GM19467 (cell line): ENCODE results near the gene SPATA2.

ENCODE experiments used
- ATAC-seq: cut with Tn5 transposase; IDR thresholded peaks from one replicate; pipeline ENCODE4 v1.9.1; 2021; ENCODE audit warnings: mild to moderate bottlenecking, moderate library complexity; ENCODE audit not compliant: unreplicated experiment

Gene SPATA2

DNA sequence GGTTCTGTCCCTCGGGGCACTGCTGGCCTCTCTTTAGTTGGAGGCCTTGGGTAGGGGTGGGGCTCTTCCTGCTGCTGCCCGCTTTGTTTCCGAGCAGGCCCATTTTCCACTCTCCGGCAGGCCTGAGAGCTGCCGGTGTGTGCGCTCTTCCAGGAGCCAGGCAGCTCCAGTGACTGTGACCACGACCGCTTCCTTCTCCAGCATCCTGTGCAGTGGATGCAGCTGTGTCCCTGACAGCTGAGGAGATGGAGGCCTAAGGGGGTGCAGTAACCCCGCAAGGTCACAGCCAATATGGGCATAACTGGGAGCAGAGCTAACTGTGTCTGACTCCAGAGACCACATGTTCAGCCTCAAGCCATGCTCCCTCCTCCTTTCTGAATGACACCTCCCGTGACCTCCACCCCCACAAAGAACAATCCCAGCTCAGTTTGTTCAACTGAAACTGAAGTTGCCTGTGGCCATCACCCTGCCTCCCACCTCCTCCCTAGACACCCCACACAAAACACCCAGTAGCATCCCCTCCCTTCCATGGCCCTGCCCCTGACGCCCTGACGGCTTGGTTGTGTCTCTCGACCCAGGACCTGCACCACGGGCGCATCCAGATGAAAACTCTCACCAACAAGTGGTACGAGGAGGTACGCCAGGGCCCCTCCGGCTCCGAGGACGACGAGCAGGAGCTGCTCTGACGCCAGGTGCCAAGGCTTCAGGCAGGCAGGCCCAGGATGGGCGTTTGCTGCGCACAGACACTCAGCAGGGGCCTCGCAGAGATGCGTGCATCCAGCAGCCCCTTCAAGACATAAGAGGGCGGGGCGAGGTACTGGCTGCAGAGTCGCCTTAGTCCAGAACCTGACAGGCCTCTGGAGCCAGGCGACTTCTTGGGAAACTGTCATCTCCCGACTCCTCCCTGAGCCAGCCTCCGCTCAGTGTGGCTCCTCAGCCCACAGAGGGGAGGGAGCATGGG lies 27.8 kb downstream of the SPATA2 start:
- ATAC-seq, result no peak

DNA sequence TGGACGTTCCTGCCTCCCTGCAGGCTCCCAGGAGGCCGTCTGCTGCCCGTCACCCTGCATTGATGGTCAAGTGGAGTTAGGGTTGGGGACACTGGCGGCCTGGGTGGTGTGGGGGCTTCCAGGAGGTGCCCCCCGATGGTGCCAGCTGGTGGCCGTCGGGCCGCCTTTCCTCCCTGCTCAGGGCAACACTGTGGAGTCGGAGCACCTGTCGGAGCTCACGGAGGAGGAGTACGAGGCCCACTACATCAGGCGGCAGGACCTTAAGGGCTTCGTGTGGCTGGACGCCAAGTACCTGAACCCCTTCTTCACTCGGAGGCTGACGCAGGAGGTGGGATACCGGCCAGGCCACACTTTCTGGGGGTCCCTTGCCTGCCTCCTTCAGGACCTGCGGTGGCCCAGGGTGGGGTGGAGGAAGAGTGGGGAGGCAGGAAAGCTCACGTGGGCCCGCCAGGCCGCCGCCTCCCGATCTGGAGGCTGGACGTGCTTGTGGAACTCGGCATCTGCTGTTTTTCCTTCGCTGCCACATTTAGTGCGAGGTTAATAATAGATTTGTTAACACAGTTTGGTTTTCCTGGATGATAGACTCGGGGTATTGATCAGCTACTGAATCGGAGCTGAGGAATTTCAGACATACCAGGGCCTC lies 28.6 kb downstream of the SPATA2 start:
- no peak for ATAC-seq

DNA sequence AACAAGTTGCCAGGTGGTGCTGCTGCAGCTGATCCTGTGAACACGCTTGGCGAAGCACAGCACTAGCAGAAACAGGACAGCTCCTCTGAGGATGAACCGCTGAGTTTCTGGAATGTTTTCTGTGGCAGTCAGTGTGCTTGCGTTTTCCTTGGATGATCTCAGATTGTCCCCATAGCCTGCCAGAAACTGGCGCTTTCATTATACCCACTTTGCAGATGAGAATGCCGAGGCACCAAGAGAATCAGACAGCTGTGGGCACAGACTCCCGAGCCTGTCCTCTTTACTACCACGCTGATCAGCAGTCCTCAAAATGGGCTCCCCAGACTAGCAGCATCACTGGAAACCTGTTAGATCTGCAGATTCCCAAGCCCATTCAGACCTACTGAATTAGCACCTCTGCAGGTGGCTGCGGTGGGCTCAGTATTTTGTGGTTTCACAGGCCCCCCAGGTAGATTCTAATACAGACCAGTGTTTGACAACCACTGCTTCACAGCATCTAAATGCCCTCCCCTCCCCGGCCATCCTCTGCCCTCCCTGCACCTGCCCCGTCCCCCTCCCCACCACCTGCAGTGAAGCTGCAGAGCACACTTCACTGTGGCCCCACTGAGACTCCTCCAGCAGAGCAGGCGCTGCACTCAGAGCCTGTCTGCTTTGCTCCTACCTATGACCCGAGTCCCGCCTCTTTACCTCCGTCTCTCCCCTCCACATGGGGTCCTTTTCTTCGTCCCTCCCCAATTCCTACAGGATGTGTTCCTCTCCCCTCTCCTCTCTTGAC lies 29.6 kb downstream of the SPATA2 start:
- no peak for ATAC-seq

DNA sequence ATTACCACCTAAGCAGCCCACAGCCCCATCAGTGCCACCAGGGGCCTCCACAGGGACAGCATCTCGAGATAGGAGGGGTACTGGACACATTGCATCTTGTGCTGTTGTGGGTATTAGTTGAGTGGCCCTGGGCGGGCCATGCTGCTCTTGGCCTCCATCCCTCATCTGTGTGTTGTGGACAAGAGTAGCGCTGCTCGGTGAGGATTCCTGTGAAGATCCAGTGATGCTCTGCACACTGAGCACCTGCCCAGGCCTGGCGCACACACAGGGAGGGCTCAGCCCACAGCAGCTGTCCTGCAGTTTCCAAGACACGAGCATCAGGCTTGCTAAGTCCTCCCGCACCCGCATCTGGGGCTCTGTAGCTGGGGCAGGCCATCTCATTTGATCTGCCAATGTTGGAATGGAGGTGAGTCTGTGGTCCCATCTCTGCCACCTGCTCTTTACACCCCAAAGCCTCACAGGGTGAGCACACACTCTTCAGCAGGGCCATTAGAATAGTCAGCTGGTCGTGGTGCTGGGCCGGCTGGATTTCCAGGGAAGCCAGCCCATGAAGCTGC lies 32.0 kb downstream of the SPATA2 start:
- ATAC-seq, result no peak

DNA sequence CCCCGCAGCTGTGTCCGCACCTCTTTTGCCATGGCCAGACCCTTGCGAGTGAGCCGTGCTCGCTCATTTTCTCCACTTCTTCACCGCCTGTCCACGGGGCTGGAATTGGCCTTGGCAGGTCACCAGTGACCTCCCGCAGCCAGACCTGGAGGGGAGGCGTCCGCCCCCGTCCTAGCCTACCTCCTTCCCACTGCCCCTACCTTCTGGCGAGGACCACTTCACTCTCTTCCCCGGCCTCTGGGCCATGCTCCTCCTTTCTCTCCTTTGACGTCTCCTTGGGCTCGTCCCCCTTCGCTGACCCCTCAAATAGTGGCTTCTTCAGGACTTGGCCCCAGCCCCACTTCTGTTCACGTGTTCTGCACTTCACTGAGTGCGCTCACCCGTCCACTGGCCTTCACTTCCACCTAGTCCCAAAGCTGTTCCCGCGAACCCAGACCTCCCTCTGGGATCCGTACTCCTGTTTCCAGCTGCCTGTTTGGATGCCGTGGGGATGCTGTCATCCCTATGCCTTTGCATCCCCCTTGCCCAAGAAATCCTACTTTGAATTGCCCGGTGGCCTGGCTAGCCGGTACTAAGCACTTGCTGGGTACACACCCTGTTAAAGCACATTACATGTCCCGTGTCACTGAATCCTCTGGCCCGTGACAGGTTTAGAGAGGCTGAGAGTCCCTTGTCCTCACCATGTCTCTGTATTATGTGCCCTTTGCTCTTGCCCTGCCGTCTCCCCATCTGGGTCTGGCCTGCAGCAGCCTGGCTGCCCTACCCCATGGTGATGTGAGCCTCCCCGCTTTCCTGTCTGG lies 33.0 kb downstream of the SPATA2 start:
- ATAC-seq, result no peak

DNA sequence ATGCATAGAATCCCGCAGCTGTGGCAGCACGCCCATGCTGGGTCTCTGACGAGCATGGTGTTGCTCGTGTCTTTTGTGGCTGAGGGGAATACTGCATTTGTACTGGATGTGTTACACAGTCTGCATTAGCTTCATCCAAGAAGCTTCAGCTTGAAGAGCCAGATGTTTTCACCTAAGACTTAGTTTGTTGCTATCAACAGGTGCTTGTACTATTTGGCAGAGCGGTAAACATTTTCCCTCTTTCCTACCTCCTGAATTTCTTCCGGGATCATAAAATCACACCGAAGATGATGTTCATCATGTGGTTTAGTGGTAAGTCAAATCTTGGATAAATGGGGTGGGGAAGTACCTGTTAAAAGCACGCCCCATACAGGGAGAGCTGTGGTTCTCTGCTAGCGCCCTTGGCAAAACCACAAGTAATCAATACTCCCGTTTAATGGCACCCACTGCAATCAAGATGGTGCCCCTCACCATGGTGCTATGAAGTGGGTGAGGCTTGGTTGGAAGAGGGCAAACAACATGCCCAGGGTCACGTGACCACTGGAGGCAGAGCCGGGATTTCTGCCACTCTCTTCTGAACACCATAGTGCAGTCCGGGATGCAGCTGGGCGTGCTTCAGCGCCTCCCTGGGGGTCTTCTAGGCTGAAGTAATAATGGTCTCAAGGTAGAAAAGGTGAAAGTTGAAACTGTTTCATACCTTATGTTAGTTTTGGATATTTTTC lies 34.4 kb downstream of the SPATA2 start:
- no peak for ATAC-seq

DNA sequence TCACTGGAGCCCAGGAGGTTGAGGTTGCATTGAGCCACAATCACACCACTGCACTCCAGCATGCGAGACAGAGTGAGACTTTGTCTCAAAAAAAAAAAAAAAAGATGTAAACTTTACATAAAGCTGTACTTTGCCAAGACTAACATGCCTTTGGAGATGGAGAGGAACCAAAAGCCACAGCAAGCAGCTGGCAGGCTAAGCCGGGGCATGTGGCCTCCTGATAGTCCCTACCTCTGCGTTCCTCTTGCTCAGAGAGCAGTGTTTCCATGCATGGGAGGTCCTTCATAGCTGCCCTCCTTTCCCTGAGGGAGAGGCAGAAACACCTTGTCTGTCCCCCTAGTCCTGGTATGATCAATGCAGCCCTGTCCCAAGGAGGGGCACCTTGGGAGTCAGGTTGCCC lies 35.2 kb downstream of the SPATA2 start:
- no peak for ATAC-seq

DNA sequence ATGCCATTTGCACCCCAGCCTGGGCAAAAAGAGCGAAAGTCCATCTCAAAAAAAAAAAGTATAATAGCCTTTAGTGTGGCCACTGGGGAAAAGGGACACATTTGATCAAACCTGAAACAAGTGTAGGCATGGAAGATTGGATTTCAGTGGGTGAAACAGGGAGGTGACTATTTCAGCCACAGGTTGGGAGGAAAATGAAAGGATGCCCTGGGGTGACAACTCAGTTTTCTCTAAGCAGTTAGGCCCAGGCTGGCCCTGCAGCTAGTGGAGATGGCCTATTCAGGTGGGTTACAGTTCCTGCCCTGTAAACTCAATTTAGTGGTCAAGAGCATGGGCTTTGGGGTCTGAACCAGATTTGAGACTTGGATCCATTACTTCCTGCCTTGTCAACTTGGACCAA lies 36.4 kb downstream of the SPATA2 start:
- ATAC-seq, result no peak

DNA sequence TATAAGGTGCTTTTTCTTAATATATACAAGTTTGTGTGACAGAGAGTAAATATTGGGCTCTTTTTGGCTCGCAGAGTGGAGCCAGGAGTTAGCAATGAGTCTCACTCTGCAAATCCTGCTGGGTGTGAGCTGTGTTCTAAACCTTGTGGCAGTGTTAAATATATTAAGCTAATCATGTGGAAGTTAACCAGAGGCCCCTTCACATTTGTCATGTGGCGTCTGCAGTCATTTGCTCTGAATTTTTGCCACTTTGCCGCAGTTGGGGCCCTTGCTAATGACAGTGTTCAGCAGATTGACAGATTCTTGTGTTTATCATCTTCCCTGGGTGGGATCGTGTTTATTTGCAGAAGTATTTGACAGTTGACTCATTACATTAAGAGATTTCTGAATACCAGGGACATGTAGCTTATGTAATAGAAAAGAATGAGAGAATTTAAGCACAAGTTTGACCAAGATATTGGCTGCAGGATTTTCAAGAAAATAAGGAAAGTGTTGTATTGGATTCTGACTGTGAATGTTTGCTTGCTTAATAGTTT lies 37.9 kb downstream of the SPATA2 start:
- no peak for ATAC-seq

DNA sequence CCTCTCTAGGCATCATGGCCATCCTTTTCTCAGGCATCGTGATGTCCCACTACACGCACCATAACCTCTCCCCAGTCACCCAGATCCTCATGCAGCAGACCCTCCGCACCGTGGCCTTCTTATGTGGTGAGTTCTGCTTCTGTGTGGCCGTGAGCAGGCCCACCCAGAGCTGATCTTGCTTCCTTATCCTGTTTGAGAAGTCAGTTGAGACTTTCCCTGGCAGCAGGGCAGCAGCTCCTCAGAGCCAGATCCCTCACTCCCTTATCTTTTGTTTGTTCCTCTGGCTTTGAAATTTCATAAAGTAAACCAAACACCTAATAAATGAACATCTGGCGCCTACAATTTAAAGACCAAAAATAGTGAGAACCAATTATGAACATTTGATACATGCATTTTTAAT lies 40.6 kb downstream of the SPATA2 start:
- ATAC-seq, result no peak

DNA sequence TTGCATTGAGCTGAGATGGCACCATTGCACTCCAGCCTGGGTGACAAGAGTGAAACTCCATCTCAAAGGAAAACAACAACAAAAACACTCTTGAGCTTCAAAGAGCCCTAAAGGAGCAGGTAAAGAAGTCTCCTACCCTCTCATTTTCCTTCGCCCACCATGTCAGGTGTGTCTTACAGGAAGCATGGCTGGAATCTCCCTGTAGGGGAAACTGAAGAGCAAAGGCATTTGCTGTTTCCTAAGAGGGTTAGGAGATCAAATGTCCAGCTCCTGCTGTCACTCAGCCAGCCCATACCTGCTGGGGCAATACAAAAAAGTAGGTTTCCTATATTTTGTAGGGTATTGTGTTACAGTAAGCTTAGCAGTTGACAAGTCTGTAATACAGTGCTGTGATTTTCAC lies 43.3 kb downstream of the SPATA2 start:
- no peak for ATAC-seq

DNA sequence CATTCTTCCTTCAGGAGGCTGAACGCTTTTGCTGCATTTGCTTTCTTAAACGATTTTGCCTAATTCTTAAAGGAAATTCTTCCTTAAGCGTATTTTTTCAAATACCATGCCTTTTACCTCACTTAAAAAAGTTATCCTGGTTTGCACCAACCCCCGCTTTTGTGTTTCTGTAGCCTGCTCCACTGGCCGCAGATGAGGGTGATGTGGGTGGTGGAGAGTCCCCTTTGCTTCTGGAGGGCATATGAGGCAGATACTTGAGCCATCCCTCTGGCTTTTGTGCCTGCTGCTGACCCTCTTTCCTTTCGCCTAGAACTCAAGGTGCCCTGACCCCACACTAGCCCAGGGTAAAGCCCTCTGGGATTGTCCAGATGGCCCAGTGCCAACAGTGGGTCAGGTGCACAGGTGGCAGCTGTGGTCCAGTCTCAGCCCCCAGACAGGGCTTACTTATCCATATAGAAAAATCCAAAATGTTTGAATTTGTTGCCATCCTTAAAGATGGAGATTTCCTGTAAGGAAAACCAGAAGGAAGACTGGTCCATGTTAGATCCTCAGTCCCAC lies 43.9 kb downstream of the SPATA2 start:
- no peak for ATAC-seq

DNA sequence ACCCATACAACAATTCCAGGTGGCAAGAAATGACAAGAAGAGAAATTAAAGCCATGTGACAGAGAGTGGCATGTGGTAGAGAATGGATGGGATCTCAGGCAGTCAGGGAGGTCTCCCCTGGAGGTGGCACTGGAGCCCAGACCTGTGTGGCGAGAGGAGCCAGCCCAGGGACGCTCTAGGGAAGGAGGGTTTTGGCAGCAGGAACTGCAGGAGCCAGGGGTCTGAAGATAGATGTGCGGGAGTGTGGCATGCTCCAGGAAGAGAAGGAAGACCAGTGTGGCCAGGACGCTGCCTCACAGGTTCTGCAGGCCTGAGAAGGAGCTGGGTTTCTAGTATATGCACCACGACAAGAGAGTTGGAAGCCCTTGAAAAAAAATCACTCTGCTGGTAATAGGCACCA lies 45.1 kb downstream of the SPATA2 start:
- no peak for ATAC-seq

DNA sequence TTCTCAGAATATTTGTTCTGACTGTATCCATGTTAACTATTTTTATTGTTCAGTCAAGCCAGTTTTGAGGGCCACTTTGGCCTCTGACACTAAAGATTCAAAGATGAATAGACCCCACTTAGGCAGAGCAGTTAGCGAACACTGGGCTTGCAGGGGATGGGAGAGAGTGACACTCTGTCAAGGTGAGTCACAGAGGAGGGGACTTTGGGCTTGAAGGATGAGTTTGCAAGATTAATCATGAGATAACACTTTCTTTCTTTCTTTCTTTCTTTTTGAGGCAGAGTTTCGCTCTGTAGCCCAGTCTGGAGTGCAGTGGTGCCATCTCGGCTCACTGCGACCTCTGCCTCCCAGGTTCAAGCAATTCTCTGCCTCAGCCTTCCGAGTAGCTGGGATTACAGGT lies 46.4 kb downstream of the SPATA2 start:
- no peak for ATAC-seq

DNA sequence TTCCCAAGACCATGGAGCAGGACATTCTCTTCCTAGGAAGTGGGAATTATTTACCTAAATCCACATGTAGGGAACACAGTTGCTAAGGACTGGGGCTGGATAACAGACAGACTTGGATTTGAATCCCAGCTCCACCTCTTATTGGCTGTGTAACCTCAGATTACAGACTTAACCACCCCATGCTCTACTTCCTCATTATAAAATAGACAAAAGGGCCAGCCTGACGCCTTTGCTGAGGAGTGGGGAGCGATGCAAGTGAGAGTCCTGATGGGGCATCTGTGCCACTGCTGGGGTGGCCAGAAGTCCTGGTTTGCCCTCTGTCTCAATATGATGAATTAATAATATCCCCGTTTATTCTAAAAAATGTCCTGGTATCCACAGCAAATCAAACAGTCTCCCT lies 46.8 kb downstream of the SPATA2 start:
- no peak for ATAC-seq

DNA sequence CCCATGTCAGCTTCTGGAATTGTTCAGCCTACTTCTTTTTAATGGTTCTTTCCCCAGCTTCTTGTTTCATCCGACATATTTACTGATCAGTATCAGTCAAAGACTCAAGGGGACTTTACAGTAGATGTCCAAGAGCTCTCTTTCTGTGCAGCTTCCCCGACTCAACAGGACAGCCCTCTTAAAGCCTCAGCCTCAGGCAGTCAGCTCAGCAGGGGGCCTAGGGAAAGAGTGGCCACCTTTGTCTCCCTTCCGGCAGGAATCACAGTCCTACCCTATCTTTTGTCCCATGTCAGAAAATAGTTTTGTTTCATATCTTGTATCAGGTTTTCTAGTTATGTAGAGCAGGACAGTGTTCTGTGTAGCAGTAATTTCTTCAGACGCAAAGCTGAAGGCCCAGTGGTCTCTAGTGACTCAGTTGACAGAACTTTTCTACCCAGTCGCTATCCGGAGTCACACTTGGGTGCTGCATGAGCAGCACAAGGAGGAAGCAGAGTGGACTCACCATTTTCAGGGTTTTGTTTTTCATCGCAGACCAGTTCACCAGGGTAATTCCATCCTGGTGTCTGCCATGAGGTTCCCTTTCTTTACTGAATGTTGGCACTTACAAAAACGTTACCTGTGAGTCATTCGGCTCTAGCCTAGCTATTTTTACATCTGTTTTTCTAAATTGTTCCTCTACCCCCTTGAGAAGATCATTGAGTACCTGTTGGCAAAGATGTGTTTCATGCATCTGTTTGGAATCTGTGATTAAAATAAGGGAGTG lies 47.7 kb downstream of the SPATA2 start:
- no peak for ATAC-seq

DNA sequence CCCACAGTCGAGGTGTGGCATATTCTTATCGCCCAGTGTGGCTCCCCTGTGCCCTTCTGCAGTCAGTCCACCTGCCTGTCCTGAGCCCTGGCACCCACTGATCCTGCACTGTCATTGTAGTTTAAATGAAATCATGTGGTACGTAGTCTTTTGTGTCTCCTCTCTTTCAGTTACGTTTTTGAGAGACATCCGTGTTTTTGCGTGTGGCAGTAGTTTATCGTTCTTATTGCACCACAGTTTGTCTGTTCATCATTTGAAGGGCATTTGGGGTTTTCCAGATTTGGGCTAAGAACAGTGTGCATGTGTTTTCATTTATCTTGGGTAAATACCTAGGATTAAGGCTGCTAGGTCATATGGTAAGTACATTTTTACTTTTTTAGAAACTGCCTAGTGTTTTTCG lies 49.3 kb downstream of the SPATA2 start:
- ATAC-seq, result no peak

DNA sequence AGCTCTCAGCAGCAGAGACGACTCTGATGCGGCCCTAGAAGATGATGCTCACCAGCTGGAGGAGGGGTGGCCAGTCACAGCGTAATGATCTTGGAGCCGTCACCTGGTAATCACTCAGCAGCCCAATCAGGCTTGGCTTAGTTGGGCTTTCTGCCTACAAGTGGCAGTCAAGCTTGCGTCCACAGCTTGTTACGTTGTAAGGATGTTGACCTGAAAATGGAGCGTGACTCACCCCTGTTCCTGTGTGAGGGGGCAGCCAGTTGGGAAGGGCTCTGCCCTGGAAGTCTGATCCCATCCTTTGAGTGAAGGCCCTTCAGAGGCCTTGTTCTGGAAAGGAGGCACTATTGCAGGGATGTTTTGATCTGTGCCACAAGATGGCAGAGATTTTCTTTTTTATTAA lies 49.8 kb downstream of the SPATA2 start:
- ATAC-seq, result no peak

DNA sequence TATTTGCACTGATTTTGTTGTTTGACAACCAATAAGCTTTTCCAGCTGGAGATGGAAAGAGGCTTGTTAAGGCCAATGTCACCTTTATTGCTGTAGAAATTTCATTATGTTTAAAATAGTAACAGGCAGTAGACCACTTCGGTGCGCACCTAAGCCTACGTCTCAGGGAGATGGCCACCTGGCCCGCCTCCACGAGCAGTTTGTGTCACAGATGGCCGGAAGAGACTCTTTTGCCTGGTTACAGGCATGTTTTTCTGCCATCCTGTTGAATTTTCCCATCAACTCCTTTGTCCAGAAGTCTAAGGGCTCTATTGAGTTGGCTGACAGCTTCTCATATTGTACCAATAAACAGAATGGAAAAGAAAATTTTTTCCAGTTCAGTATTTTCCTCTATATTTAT lies 51.7 kb downstream of the SPATA2 start:
- no peak for ATAC-seq
